MM.1S (cell line): ENCODE results near the gene IGHMBP2.

Experiments
- DNase-seq: peaks from one replicate; pipeline ENCODE4 v3.0.0-alpha.2; 2015
- H2AFZ ChIP-seq: fragments of 300-600 bp; sonication (generic); 2 replicates; pipeline ENCODE4 v1.6.0; 2016; ENCODE audit warnings: antibody characterized with exemption, low read length
- H3F3A ChIP-seq: fragments of 300-600 bp; sonication (generic); 2 replicates; pipeline ENCODE4 v1.6.1; 2016; ENCODE audit warnings: mild to moderate bottlenecking, antibody characterized with exemption, low read length, moderate library complexity, mixed read lengths; ENCODE audit not compliant: insufficient read depth
- H3K27ac ChIP-seq: fragments of 300-600 bp; sonication (generic); 2 replicates; pipeline ENCODE4 v1.5.1; 2016; ENCODE audit warnings: mild to moderate bottlenecking, low read length
- H3K27me3 ChIP-seq: fragments of 300-600 bp; sonication (generic); replicated peaks from 2 replicates; pipeline ENCODE4 v1.6.0; 2016; ENCODE audit warnings: low read length; ENCODE audit not compliant: insufficient read depth
- H3K36me3 ChIP-seq: fragments of 300-600 bp; sonication (generic); replicated peaks from 2 replicates; pipeline ENCODE4 v1.6.1; 2016; ENCODE audit warnings: mild to moderate bottlenecking, low read length, mixed read lengths; ENCODE audit not compliant: insufficient read depth
- H3K4me1 ChIP-seq: fragments of 300-600 bp; sonication (generic); 2 replicates; pipeline ENCODE4 v1.6.1; 2016; ENCODE audit warnings: low read length, mixed read lengths
- H3K4me2 ChIP-seq: fragments of 300-600 bp; sonication (generic); 2 replicates; pipeline ENCODE4 v1.6.0; 2016; ENCODE audit warnings: low read depth, low read length
- H3K4me3 ChIP-seq: fragments of 300-600 bp; sonication (generic); 2 replicates; pipeline ENCODE4 v1.5.1; 2016; ENCODE audit warnings: low read length, mixed read lengths
- H3K79me2 ChIP-seq: fragments of 300-600 bp; sonication (generic); 2 replicates; pipeline ENCODE4 v1.6.1; 2016; ENCODE audit warnings: mixed run types, low read length, mixed read lengths
- H3K9ac ChIP-seq: fragments of 300-600 bp; sonication (generic); 2 replicates; pipeline ENCODE4 v1.6.1; 2016; ENCODE audit warnings: low read length, mixed read lengths
- H3K9me2 ChIP-seq: fragments of 300-600 bp; sonication (generic); replicated peaks from 2 replicates; pipeline ENCODE4 v1.6.1; 2016; ENCODE audit warnings: mild to moderate bottlenecking, low read length, mixed read lengths; ENCODE audit not compliant: insufficient read depth
- H3K9me3 ChIP-seq: fragments of 300-600 bp; sonication (generic); replicated peaks from 2 replicates; pipeline ENCODE4 v1.6.1; 2016; ENCODE audit warnings: mild to moderate bottlenecking, low read length, mixed read lengths; ENCODE audit not compliant: insufficient read depth
- H4K20me1 ChIP-seq: fragments of 300-600 bp; sonication (generic); 2 replicates; pipeline ENCODE4 v1.6.1; 2016; ENCODE audit warnings: mild to moderate bottlenecking, low read length, moderate library complexity, mixed read lengths; ENCODE audit not compliant: insufficient read depth
- CTCF ChIP-seq: fragments of 300-600 bp; sonication (generic); IDR thresholded peaks from 2 replicates; pipeline ENCODE4 v1.5.1; 2016; ENCODE audit warnings: antibody characterized with exemption, low read length, mixed read lengths
- EZH2 ChIP-seq: fragments of 300-600 bp; sonication (generic); optimal IDR thresholded peaks from 2 replicates; pipeline ENCODE3; 2017; ENCODE audit warnings: low read depth, mild to moderate bottlenecking, antibody characterized with exemption, low read length, mixed read lengths
- EZH2phosphoT487 ChIP-seq: fragments of 300-600 bp; sonication (generic); IDR thresholded peaks from 2 replicates; pipeline ENCODE4 v1.6.1; 2018; ENCODE audit warnings: antibody characterized with exemption, low read length

The IGHMBP2 gene

GRCh38 chr11:68934666-68935065 is 31.0 kb downstream of the IGHMBP2 start:
- Histone ChIP-seq H3K4me3 (no peak overlapping the region), H3K9me2 (no peaks in the 10 kb centered on the region), H3K9me3 (no peaks in the 10 kb centered on the region), H3K4me1 (no peaks in the 10 kb centered on the region), H3K27me3 (no peaks in the 10 kb centered on the region), H3K9ac (no peak overlapping the region), H3F3A (no peaks in the 10 kb centered on the region), H3K79me2 (no peaks in the 10 kb centered on the region), H3K4me2 (no peak overlapping the region), H2AFZ (no peak overlapping the region), H3K27ac (no peak overlapping the region), H3K36me3 (0 out of 2 replicates have a peak, but pooled peaks cover 4% of the 10 kb centered on the region), H4K20me1 (no peaks in the 10 kb centered on the region)
- no peak for TF ChIP-seq EZH2
- TF ChIP-seq CTCF = no peak
- no peak for TF ChIP-seq EZH2phosphoT487
- no peak for DNase-seq

GRCh38 chr11:68935066-68935465 is 31.4 kb downstream of the IGHMBP2 start:
- Histone ChIP-seq H3F3A (no peaks in the 10 kb centered on the region), H3K27ac (no peak overlapping the region), H3K9me3 (no peaks in the 10 kb centered on the region), H3K27me3 (no peaks in the 10 kb centered on the region), H3K9ac (no peak overlapping the region), H2AFZ (no peak overlapping the region), H3K4me2 (no peak overlapping the region), H3K9me2 (no peaks in the 10 kb centered on the region), H3K4me3 (no peak overlapping the region), H3K36me3 (0 out of 2 replicates have a peak, but pooled peaks cover 4% of the 10 kb centered on the region), H4K20me1 (no peaks in the 10 kb centered on the region), H3K79me2 (no peaks in the 10 kb centered on the region), H3K4me1 (no peaks in the 10 kb centered on the region)
- DNase-seq = no peak
- TF ChIP-seq EZH2phosphoT487 (no peak), CTCF (no peak), EZH2 (no peak)

- Histone ChIP-seq H3K4me3 (no peak overlapping the region), H3K4me1 (no peaks in the 10 kb centered on the region), H3K9me3 (no peaks in the 10 kb centered on the region), H3K27me3 (no peaks in the 10 kb centered on the region), H3K9me2 (no peaks in the 10 kb centered on the region), H3F3A (no peaks in the 10 kb centered on the region), H3K27ac (no peak overlapping the region), H3K4me2 (no peak overlapping the region), H3K9ac (no peak overlapping the region), H3K79me2 (no peaks in the 10 kb centered on the region), H4K20me1 (no peaks in the 10 kb centered on the region), H2AFZ (no peak overlapping the region), H3K36me3 (0 out of 2 replicates have a peak, but pooled peaks cover 4% of the 10 kb centered on the region)
- TF ChIP-seq EZH2phosphoT487 = no peak
- TF ChIP-seq EZH2 = no peak
- TF ChIP-seq CTCF = no peak
- DNase-seq = no peak
These were observed 32.0 kb downstream of the IGHMBP2 start for GRCh38 chr11:68935516-68936357.
